ENCODE data around the gene DNAJC27. TPM values are rescaled to one million over a fixed set of nuclear protein-coding genes. Genes with fewer than 3 reads are reported as not detected.

The DNAJC27 gene
- total RNA-seq, 2 donors from 2014 or later = 4.7 to 6.5 TPM

GRCh38 chr2:24955921-24956320 lies 15.8 kb downstream of the DNAJC27 start:
- ATAC-seq (replicated peaks) = no peak
- H3K27me3 Mint-ChIP-seq = no peaks in the 10 kb centered on the region
- H3K36me3 Mint-ChIP-seq (ENCODE audit: low read depth) = peaks cover 98% of the 10 kb centered on the region
- H3K9me3 Mint-ChIP-seq = peaks cover 5% of the 10 kb centered on the region
- H3K27ac Mint-ChIP-seq = no peak overlapping the region
- peaks cover 7% of the 10 kb centered on the region for H3K4me1 Mint-ChIP-seq
- H3K4me3 Mint-ChIP-seq = no peak overlapping the region

GRCh38 chr2:24955232-24955631 lies 16.5 kb downstream of the DNAJC27 start:
- Mint-ChIP-seq H3K4me1 (peaks cover 1% of the 10 kb centered on the region), H3K27me3 (no peaks in the 10 kb centered on the region), H3K36me3 (ENCODE audit: low read depth) (peaks cover 95% of the 10 kb centered on the region)

GRCh38 chr2:24950102-24950501 lies 21.7 kb downstream of the DNAJC27 start:
- H3K36me3 Mint-ChIP-seq (ENCODE audit: low read depth) = peaks cover 81% of the 10 kb centered on the region
- no peaks in the 10 kb centered on the region for H3K27me3 Mint-ChIP-seq
- H3K4me1 Mint-ChIP-seq = no peaks in the 10 kb centered on the region
- no peak for ATAC-seq (replicated peaks)
- no peak overlapping the region for H3K27ac Mint-ChIP-seq
- peaks cover 2% of the 10 kb centered on the region for H3K9me3 Mint-ChIP-seq
- H3K4me3 Mint-ChIP-seq = no peak overlapping the region

More at GRCh38 chr2:24955232-24955631, 16.5 kb downstream of the DNAJC27 start:
- Mint-ChIP-seq H3K9me3 (peaks cover 5% of the 10 kb centered on the region), H3K4me3 (no peak overlapping the region), H3K27ac (no peak overlapping the region)
- no peak for ATAC-seq (replicated peaks)

- ATAC-seq (replicated peaks) = no peak
- no peaks in the 10 kb centered on the region for H3K27me3 Mint-ChIP-seq
- no peak overlapping the region for H3K27ac Mint-ChIP-seq
- H3K36me3 Mint-ChIP-seq (ENCODE audit: low read depth) = peaks cover 65% of the 10 kb centered on the region
- H3K4me3 Mint-ChIP-seq = no peak overlapping the region
- H3K9me3 Mint-ChIP-seq = no peaks in the 10 kb centered on the region
- H3K4me1 Mint-ChIP-seq = no peaks in the 10 kb centered on the region
These were observed 23.2 kb downstream of the DNAJC27 start for GRCh38 chr2:24948506-24948905.

- Mint-ChIP-seq H3K27me3 (no peaks in the 10 kb centered on the region), H3K36me3 (ENCODE audit: low read depth) (peaks cover 57% of the 10 kb centered on the region), H3K4me3 (no peak overlapping the region), H3K4me1 (no peaks in the 10 kb centered on the region), H3K9me3 (no peaks in the 10 kb centered on the region), H3K27ac (peak overlapping the region; percentile 3)
- no peak for ATAC-seq (replicated peaks)
These were observed 24.1 kb downstream of the DNAJC27 start for GRCh38 chr2:24947561-24948157.

- Mint-ChIP-seq H3K4me1 (no peaks in the 10 kb centered on the region), H3K4me3 (no peak overlapping the region), H3K9me3 (no peaks in the 10 kb centered on the region), H3K36me3 (ENCODE audit: low read depth) (peaks cover 40% of the 10 kb centered on the region), H3K27ac (peak overlapping the region; percentile 5), H3K27me3 (no peaks in the 10 kb centered on the region)
- ATAC-seq (replicated peaks) = no peak
These were observed 25.8 kb downstream of the DNAJC27 start for GRCh38 chr2:24945907-24946306.

GRCh38 chr2:24943427-24944053 lies 28.2 kb downstream of the DNAJC27 start:
- no peaks in the 10 kb centered on the region for H3K4me1 Mint-ChIP-seq
- H3K27me3 Mint-ChIP-seq = no peaks in the 10 kb centered on the region
- ATAC-seq (replicated peaks) = no peak
- H3K4me3 Mint-ChIP-seq = no peak overlapping the region
- H3K9me3 Mint-ChIP-seq = no peaks in the 10 kb centered on the region
- H3K36me3 Mint-ChIP-seq (ENCODE audit: low read depth) = peaks cover 23% of the 10 kb centered on the region
- H3K27ac Mint-ChIP-seq = no peak overlapping the region

GRCh38 chr2:24939353-24939752 lies 32.4 kb downstream of the DNAJC27 start:
- Mint-ChIP-seq H3K27ac (no peak overlapping the region), H3K27me3 (no peaks in the 10 kb centered on the region), H3K9me3 (no peaks in the 10 kb centered on the region), H3K4me3 (no peak overlapping the region), H3K4me1 (no peaks in the 10 kb centered on the region), H3K36me3 (ENCODE audit: low read depth) (no peaks in the 10 kb centered on the region)
- no peak for ATAC-seq (replicated peaks)

- Mint-ChIP-seq H3K27ac (no peak overlapping the region), H3K4me3 (no peak overlapping the region), H3K9me3 (no peaks in the 10 kb centered on the region), H3K4me1 (no peaks in the 10 kb centered on the region), H3K27me3 (no peaks in the 10 kb centered on the region), H3K36me3 (ENCODE audit: low read depth) (no peaks in the 10 kb centered on the region)
- ATAC-seq (replicated peaks) = no peak
These were observed 34.5 kb downstream of the DNAJC27 start for GRCh38 chr2:24937236-24937635.

GRCh38 chr2:24935145-24935544 lies 36.6 kb downstream of the DNAJC27 start:
- no peak for ATAC-seq (replicated peaks)
- Mint-ChIP-seq H3K4me3 (no peak overlapping the region), H3K4me1 (no peaks in the 10 kb centered on the region), H3K9me3 (no peaks in the 10 kb centered on the region), H3K27ac (no peak overlapping the region), H3K36me3 (ENCODE audit: low read depth) (no peaks in the 10 kb centered on the region), H3K27me3 (no peaks in the 10 kb centered on the region)

GRCh38 chr2:24932715-24933114 lies 39.0 kb downstream of the DNAJC27 start:
- no peak overlapping the region for H3K27ac Mint-ChIP-seq
- ATAC-seq (replicated peaks) = no peak
- no peaks in the 10 kb centered on the region for H3K36me3 Mint-ChIP-seq (ENCODE audit: low read depth)
- no peaks in the 10 kb centered on the region for H3K27me3 Mint-ChIP-seq
- no peaks in the 10 kb centered on the region for H3K9me3 Mint-ChIP-seq
- H3K4me3 Mint-ChIP-seq = no peak overlapping the region
- no peaks in the 10 kb centered on the region for H3K4me1 Mint-ChIP-seq

GRCh38 chr2:24930768-24931167 lies 41.0 kb downstream of the DNAJC27 start:
- ATAC-seq (replicated peaks) = no peak
- no peaks in the 10 kb centered on the region for H3K4me1 Mint-ChIP-seq
- H3K27me3 Mint-ChIP-seq = no peaks in the 10 kb centered on the region
- H3K9me3 Mint-ChIP-seq = no peaks in the 10 kb centered on the region
- no peaks in the 10 kb centered on the region for H3K36me3 Mint-ChIP-seq (ENCODE audit: low read depth)
- H3K4me3 Mint-ChIP-seq = no peak overlapping the region
- H3K27ac Mint-ChIP-seq = no peak overlapping the region

GRCh38 chr2:24929230-24929629 lies 42.5 kb downstream of the DNAJC27 start:
- H3K27ac Mint-ChIP-seq = no peak overlapping the region
- no peak for ATAC-seq (replicated peaks)
- no peaks in the 10 kb centered on the region for H3K9me3 Mint-ChIP-seq
- no peak overlapping the region for H3K4me3 Mint-ChIP-seq
- no peaks in the 10 kb centered on the region for H3K27me3 Mint-ChIP-seq
- no peaks in the 10 kb centered on the region for H3K4me1 Mint-ChIP-seq
- no peaks in the 10 kb centered on the region for H3K36me3 Mint-ChIP-seq (ENCODE audit: low read depth)

- Mint-ChIP-seq H3K4me1 (no peaks in the 10 kb centered on the region), H3K4me3 (no peak overlapping the region), H3K27ac (no peak overlapping the region), H3K27me3 (no peaks in the 10 kb centered on the region), H3K36me3 (ENCODE audit: low read depth) (no peaks in the 10 kb centered on the region), H3K9me3 (no peaks in the 10 kb centered on the region)
- ATAC-seq (replicated peaks) = no peak
These were observed 43.7 kb downstream of the DNAJC27 start for GRCh38 chr2:24928036-24928435.

GRCh38 chr2:24926602-24927252 lies 45.0 kb downstream of the DNAJC27 start:
- no peak overlapping the region for H3K27ac Mint-ChIP-seq
- no peaks in the 10 kb centered on the region for H3K27me3 Mint-ChIP-seq
- peak; percentile 47 for ATAC-seq (replicated peaks)
- no peaks in the 10 kb centered on the region for H3K4me1 Mint-ChIP-seq
- peak overlapping the region; percentile 66 for H3K4me3 Mint-ChIP-seq
- H3K9me3 Mint-ChIP-seq = no peaks in the 10 kb centered on the region
- no peaks in the 10 kb centered on the region for H3K36me3 Mint-ChIP-seq (ENCODE audit: low read depth)

Measured in activated T-helper 17 cell treated with anti-CD3 and anti-CD28 coated beads, Interleukin-2, amount 50 U/mL, for 72 hours (primary cell).